GM10847 (cell line): Measurements from ENCODE around the gene C9orf72.

ENCODE experiments used
- POLR2A ChIP-seq: IDR thresholded peaks from 2 replicates; pipeline ENCODE4 v1.6.1; 2011; ENCODE audit not compliant: insufficient read length; ENCODE audit errors: extremely low read depth

C9orf72 gene

DNA sequence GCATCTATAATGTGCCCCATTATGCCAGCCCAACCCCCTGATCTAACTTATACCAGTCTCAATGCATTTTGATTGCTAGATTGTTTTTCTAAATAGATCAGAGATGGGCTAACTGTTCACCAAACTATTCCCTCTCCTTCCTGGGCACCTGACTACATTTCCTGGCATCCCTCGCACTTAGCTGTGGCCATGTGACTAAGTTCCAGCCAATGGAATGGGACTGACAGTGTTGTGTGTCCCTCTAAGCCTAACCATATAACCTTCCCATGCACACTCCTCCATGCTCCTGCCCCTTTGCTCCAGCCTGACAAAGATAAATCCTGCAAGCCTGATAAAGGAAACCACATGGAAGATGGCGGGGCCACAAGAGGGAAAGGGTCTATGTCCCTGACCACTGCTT, 61.5 kb downstream of the C9orf72 start:
- no peak for TF ChIP-seq POLR2A

DNA sequence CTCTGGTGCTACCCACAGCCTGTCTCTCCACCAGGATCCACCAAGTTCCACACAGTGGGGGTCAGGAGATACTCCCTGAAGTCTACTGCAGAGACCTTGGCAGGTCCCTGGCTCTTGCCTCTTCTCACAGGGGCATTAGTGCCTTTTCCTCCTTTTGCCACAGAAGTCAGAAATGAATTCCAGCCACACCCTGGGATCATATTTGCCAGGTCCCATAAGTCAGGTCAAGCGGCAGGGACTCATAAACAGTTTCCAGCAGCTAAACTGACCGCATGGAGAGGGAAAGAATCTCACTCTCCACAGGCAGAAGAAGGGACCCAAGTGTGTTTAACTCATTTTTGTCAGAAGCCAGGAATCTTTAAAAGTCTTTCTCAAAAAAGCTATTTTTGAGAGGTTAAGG, 62.5 kb downstream of the C9orf72 start:
- TF ChIP-seq POLR2A, result no peak

DNA sequence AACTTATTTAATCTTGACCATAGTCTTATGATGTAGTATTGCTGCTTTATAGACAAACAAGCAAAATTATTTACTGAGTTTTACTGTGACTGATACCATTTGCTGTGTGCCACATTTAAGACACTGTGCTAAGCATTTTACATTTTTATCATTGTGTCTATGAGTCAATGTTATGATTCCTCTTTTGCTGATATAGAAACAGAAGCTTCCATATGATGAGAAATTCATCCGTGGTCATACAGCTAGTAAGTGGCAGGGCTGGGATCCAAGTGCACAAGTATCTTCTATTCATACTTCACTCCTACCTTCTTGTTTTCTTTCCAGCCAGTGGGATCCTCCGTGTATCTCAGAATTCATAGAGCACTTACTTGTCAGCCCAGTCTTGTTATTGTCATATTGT, 66.3 kb downstream of the C9orf72 start:
- no peak for TF ChIP-seq POLR2A

DNA sequence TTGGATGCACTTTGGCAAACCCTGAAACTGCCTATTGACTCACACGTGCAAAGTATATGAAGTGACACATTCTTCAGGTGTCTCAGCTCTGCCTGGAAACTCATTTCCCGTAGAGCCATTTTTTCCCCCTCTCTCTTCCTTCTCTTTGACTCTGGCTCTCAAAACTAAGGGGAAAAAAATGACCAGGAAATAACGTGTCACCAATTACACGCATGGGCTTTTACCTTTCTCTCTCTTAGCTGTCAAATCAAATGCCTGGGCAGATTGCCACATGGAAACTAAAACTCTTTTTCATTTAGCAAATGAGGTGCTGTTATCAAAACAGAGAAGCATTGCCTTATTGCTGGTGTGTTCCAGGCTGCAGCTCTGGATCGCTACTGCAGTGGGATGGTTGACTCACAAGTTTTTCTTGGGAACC, 67.5 kb downstream of the C9orf72 start:
- no peak for TF ChIP-seq POLR2A

DNA sequence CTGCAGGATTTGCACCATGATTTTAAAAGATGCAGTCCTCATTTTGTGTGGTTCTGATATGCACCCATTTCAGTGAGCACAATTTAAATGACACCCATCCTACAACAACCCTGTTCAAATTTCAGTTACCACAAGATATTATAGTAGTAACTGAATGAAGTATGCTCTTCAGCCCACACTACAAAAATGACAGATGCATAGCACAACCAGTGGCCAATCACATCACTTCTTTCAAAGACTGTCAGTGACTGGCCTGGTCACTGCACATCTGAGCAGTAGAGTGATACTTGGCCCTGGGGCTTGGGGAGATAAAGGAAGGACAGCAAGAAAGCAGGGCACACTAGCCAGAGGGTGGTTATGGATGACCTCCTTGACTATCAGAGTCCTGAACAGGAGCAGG, 69.0 kb downstream of the C9orf72 start:
- no peak for TF ChIP-seq POLR2A

DNA sequence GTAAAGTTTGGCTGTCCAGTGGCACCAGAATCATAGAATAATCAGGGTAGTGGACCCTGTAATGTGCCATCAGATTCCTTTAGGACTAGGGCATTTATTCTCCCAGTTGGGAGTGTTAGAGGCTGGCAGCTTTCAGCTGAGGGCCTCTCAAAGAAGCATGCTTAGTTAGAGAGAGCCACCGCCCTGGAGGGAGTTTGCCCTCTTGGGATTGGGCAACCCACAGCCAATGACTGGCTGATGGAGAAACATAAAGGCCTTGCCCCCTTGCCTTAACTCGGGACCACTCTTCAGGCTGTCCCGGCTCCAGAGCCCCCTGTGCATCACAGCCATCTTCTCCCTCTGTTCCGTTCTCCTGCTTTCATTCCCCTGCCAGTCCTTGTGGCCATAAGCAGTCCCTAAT, 69.7 kb downstream of the C9orf72 start:
- no peak for TF ChIP-seq POLR2A

DNA sequence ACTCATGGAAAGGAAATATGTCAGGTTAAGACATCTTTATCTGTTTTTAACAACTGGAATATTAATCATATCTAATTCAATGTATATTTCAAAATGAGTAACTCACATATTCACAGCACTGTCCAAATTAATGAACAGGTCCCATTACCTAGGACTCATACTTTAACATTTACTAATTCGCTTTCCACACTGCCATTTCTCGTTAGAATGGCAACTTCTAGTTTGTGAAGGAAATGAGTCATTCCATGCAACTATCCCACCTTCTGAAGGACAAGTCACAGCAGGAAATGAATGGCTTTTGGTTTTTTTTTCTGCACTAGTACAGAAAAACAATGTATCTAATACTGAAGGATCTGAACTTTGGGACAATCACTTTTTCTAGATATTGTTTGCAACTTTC, 73.8 kb downstream of the C9orf72 start:
- TF ChIP-seq POLR2A, result no peak

DNA sequence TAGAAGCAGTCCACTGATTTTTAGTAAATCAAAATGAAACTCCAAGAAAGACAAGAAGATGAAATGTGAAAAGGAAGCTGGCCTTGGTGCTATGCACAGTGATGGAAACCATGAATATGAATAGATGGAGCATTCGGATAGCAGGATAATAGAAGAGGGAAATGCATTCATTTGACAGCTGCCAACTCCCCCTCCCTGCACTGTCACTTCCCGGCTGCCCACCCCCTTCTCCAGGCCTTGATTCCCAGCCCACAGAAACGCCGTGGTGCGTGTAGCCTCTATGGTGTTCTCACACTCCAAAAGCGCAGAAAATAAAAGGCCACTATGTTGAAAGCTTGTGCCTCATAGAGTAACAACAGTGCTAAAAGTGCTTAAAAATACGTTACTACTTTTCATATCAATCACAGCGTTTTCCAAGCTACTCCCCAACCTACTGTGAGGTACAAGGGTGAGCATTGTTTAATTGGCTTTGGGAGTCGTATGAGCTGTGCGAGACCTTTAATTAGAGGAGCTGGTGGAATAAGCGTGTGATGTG, 75.3 kb downstream of the C9orf72 start:
- TF ChIP-seq POLR2A, result no peak
